ENCODE results near the gene SLC25A5. TPM values are rescaled to one million over a fixed set of nuclear protein-coding genes. Genes with fewer than 3 reads are reported as not detected.
"Not testable (repeated sequence)": the region's sequence is repeated elsewhere in the genome, so short reads cannot be mapped to it uniquely, and the experiment has no call there.

The SLC25A5 gene
- total and polyA plus RNA-seq, 8 donors: 186 to 392 (median 205) TPM

- TF ChIP-seq, protein P1, sequence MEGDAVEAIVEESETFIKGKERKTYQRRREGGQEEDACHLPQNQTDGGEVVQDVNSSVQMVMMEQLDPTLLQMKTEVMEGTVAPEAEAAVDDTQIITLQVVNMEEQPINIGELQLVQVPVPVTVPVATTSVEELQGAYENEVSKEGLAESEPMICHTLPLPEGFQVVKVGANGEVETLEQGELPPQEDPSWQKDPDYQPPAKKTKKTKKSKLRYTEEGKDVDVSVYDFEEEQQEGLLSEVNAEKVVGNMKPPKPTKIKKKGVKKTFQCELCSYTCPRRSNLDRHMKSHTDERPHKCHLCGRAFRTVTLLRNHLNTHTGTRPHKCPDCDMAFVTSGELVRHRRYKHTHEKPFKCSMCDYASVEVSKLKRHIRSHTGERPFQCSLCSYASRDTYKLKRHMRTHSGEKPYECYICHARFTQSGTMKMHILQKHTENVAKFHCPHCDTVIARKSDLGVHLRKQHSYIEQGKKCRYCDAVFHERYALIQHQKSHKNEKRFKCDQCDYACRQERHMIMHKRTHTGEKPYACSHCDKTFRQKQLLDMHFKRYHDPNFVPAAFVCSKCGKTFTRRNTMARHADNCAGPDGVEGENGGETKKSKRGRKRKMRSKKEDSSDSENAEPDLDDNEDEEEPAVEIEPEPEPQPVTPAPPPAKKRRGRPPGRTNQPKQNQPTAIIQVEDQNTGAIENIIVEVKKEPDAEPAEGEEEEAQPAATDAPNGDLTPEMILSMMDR (IDR thresholded peaks at IDR 0.05): no peak
- Histone ChIP-seq H3K27me3 (no peaks in the 10 kb centered on the region), H3K27ac (no peak overlapping the region), H3K4me3 (no peak overlapping the region), H3K36me3 (no peaks in the 10 kb centered on the region), H3K4me1 (no peaks in the 10 kb centered on the region), H3K9me3 (no peaks in the 10 kb centered on the region)
- DNase-seq (no peak), ATAC-seq (no peak)
- intact Hi-C loops (cut with DNase I): no loop called here
Observed at GRCh38 chrX:119429471-119429870, 38.8 kb upstream of the SLC25A5 start.

DNA sequence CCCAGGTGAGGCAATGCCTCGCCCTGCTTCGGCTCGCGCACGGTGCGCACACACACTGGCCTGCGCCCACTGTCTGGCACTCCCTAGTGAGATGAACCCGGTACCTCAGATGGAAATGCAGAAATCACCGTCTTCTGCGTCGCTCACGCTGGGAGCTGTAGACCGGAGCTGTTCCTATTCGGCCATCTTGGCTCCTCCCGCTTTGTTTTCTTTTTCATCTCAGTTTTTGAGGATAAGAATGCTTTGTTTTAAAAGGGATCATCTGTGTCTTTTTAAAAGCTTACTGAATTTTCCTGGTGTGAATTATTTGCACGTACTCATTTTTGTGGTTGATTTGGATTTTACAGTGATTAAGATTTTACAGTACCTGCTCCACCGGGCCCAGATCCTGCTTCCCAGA is 26.9 kb upstream of the SLC25A5 start:
- H3K27ac ChIP-seq; DNase-seq; ATAC-seq; H3K36me3 ChIP-seq; H3K4me1 ChIP-seq; H3K4me3 ChIP-seq; H3K9me3 ChIP-seq; H3K27me3 ChIP-seq; intact Hi-C loops (cut with DNase I): not testable (repeated sequence)

- intact Hi-C loops (cut with DNase I): no loop called here
- Histone ChIP-seq H3K4me1 (no peaks in the 10 kb centered on the region), H3K36me3 (no peaks in the 10 kb centered on the region), H3K9me3 (no peaks in the 10 kb centered on the region), H3K27me3 (no peaks in the 10 kb centered on the region), H3K4me3 (no peak overlapping the region), H3K27ac (no peak overlapping the region)
- DNase-seq: no peak
- no peak for ATAC-seq
- TF ChIP-seq, protein P1 (IDR thresholded peaks at IDR 0.05): no peak
Observed at GRCh38 chrX:119442286-119442685, 26.0 kb upstream of the SLC25A5 start.

DNA sequence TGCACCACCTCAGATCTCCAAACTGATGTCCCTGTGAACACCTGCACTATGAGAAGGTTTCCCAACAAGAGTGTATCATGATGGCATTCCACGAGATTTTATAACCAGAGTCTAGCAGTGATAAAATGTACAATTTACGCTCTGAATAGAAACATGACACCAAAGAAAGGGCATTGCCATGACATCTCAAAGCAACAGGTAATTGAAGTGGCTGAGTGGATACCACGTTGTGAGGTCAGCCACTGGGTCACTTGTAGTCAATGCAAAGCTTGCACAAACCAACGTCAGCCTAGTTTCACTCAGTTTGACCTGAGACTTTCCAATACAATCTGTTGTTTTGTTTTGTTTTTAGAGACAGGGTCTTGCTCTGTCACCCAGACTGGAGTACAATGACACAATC is 15.0 kb upstream of the SLC25A5 start:
- Histone ChIP-seq H3K4me3 (no peak overlapping the region), H3K27ac (no peak overlapping the region), H3K9me3 (no peaks in the 10 kb centered on the region), H3K4me1 (no peaks in the 10 kb centered on the region), H3K27me3 (no peaks in the 10 kb centered on the region), H3K36me3 (peaks cover 0 to 8% of the 10 kb centered on the region in 2 donors)
- no peak for ATAC-seq
- TF ChIP-seq, protein P1 (IDR thresholded peaks at IDR 0.05): no peak
- DNase-seq: no peak
- intact Hi-C loops (cut with DNase I): no loop called here

DNA sequence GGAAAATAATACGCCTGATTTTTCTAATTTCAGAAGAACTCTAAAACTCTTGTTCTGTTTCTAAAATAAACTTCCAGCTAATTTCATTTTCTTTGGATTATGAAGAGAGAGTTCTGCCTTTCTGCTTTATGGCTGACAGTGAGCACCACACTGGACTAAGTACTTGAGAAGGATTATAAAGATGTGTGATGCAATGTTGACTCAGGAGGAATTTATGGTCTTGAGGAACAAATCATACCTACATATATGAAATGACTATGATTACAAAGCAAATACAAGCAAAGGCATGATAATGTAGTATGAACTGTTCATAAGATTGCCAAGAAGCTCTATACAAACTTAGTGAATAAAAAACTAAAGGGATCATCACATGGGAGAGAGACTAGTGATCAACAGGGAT is 13.0 kb upstream of the SLC25A5 start:
- Histone ChIP-seq H3K27ac (no peak overlapping the region), H3K36me3 (peaks cover 0 to 8% of the 10 kb centered on the region in 2 donors), H3K9me3 (no peaks in the 10 kb centered on the region), H3K4me3 (no peak overlapping the region), H3K27me3 (no peaks in the 10 kb centered on the region), H3K4me1 (no peaks in the 10 kb centered on the region)
- TF ChIP-seq, protein P1 (IDR thresholded peaks at IDR 0.05): no peak
- ATAC-seq: no peak
- DNase-seq: no peak
- intact Hi-C loops (cut with DNase I): no loop called here

GRCh38 chrX:119459181-119459580 is 9.1 kb upstream of the SLC25A5 start:
- intact Hi-C loops (cut with DNase I): no loop called here

More at GRCh38 chrX:119459181-119459580, 9.1 kb upstream of the SLC25A5 start:
- H3K4me1 ChIP-seq: no peaks in the 10 kb centered on the region
- H3K4me3 ChIP-seq: no peak overlapping the region
- no peak overlapping the region for H3K27ac ChIP-seq
- ATAC-seq: no peak
- TF ChIP-seq, protein P1 (IDR thresholded peaks at IDR 0.05): no peak
- H3K27me3 ChIP-seq: no peaks in the 10 kb centered on the region
- no peak for DNase-seq
- no peaks in the 10 kb centered on the region for H3K36me3 ChIP-seq
- H3K9me3 ChIP-seq: no peaks in the 10 kb centered on the region
